ENCODE measurements around the gene TMEM163.

DNA sequence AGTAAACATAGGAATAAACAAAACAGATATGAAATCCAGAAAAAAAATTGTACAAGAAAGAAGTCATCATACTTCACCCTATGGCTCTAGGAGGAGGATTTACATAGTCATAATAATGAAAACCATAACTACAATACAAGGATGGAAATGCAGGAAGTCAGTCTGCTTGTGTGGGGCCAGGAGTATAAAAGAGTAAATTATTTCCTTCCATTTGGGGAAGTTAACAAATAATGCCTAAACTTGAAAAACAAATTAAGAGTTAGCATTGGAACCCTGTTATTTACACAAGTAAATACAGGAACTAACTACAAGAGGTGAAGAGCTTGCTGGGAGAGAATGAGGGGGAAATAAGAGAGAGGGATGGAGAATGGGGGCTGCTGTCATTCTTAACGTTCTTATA lies 15.4 kb downstream of the TMEM163 start:
- TF ChIP-seq POLR2A (IDR thresholded peaks at IDR 0.05): no peak
- TF ChIP-seq, protein P1, sequence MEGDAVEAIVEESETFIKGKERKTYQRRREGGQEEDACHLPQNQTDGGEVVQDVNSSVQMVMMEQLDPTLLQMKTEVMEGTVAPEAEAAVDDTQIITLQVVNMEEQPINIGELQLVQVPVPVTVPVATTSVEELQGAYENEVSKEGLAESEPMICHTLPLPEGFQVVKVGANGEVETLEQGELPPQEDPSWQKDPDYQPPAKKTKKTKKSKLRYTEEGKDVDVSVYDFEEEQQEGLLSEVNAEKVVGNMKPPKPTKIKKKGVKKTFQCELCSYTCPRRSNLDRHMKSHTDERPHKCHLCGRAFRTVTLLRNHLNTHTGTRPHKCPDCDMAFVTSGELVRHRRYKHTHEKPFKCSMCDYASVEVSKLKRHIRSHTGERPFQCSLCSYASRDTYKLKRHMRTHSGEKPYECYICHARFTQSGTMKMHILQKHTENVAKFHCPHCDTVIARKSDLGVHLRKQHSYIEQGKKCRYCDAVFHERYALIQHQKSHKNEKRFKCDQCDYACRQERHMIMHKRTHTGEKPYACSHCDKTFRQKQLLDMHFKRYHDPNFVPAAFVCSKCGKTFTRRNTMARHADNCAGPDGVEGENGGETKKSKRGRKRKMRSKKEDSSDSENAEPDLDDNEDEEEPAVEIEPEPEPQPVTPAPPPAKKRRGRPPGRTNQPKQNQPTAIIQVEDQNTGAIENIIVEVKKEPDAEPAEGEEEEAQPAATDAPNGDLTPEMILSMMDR (IDR thresholded peaks at IDR 0.05): no peak

All from uterus (tissue), 2 donors.